Eye (tissue), 1 donor: ENCODE measurements around the gene C1orf174.

Source experiments
- DNase-seq: peaks from one replicate; pipeline ENCODE4 v3.0.0-alpha.2; 2015

Gene C1orf174

DNA sequence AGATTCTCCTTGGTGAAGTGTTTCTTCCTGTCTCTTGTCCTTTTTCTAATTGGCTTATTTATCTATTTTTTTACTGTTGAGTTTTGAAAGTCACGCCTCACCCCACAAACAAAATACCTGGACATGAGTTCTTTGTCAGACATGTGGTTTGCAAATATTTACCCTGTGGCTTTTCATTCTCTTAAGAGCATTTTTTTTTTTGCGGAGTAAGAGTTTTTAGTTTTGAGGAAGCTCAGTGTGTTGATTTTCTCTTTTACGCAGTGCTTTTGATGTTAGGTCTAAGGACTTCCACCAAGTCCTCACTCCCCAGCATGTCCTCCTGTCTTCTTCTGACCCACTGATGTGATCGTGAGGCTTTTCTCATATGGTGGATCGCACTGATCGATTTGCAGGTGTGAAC is 35.2 kb downstream of the C1orf174 start:
- no peak for DNase-seq

DNA sequence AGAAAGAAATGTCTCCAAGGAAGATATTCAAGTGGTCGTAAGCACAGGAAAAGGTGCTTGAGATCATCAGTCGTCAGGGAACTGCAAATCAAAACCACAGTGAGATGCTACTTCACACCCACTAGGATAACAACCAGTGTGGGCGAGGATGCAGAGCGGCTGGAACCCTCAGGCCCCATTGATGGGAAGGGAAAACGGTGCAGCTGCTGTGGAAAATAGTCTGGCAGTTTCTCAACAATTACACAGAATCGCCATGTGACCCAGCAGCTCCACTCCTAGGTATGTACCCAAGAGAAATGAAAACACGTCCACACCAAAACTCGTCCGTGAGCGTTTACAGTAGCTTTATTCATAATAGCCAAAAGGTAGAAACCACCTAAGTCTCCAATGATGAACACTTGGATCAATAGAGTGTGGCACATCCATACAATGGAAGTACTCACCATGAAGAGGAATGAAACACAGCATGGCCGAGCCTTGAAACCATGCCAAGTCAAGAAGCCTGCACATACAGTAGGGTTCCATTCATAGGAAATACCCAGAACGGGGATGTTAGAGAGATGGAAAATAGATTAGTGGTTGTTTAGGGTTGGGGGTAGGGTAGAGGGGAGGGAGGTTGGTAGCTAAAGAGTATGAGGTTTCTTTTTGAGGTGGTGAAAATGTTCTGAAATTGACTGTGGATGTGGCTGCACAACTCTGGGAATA is 36.7 kb downstream of the C1orf174 start:
- DNase-seq, result no peak

DNA sequence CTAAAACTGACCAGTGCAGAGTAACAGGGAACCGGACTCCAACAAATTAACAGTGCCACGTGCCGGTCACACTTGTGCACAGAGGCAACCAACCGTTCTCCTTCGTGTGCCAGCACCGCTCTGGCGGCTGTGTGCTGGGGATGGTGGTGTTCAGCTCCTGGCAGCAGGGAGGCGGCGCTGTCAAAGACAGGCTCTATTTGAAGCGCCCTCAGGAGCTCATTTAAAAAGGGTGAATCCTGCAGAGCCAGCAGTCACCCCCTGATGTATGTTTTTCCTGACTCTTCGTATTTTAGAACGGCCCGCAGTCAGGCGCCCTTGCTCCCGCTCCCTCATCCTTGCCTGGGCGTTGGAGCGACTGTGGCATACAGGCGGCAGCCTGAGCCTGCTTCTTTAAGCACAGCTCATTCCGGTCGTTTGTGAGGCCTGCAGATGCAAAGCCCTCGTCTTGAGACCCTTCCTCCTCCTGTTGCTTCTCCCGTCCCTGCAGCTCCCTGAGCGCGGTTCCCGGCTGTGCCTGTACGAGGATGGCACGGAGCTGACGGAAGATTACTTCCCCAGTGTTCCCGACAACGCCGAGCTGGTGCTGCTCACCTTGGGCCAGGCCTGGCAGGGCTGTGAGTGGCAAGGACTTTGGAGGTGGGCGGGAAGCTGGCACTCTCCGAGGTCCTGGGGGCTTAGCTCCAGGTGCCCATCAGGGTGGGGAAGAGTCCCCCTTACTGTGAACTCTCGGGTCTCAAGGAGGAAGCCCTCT is 41.7 kb downstream of the C1orf174 start:
- peak; percentile 53 for DNase-seq

DNA sequence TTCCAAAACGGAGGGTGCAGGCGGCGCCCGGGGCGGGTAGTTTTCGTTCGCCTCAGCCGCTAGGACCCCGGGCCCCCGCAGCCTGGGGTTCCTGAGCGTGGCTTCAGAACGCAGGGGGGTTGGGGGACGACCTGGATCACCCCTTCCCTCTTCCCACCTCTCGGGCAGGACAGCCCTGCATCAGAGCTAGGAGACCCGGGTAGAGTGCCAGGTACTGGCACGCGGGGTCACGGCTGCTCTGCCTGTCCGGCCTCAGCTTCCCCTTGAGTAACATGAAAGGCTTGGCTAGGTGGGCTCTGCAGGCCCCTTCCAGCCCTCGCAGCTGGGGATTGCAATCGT is 42.3 kb downstream of the C1orf174 start:
- DNase-seq, result no peak

DNA sequence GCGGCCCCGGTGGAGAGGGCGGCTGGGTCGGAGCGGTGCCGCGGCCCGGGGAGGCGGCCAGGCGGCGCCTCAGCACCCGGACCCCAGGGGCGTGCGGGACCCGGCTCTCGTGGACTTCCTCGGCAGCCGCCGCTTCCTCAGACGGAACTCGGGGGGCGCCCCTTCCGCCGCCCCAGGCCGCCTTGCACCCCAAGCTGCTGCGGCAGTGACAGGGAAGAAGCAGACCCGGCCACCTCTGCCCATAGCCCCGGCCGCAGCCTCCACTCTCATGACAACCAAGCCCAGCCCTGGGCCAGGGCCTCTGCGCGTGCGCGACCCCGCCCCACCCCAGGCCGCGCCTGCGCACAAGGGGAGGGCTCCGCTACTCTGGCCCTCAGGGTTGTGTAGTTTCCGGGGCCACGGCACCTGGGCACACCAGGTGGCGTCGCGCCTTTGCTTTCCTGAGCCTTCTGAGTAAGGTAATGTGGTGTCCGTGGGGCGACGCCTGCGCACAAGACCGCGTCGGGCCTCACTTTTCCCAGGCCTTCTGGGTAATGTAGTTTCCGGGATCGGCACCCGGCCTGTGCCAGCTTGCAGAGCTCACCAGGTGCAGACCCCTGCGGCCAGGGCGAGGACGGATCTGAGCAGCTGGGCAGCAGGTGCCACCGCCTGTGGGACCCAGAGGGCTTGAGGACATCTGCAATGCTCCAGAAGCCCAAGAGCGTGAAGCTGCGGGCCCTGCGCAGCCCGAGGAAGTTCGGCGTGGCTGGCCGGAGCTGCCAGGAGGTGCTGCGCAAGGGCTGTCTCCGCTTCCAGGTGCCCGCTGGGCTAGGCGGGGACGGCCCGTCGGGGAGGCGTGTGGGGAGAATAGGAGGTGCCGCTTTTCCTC is 42.9 kb downstream of the C1orf174 start, which contains the start of the genes CEP104 and DFFB:
TSS of gene CEP104 (minus strand) at position 289 of the 868 bp plus-strand sequence. CDS start 4,804 bp downstream, outside the sequence.
TSS of gene DFFB (plus strand) at position 554 of the 868 bp plus-strand sequence. CDS start at position 682, 128 bp downstream.
- DNase-seq, result peak; percentile 96

DNA sequence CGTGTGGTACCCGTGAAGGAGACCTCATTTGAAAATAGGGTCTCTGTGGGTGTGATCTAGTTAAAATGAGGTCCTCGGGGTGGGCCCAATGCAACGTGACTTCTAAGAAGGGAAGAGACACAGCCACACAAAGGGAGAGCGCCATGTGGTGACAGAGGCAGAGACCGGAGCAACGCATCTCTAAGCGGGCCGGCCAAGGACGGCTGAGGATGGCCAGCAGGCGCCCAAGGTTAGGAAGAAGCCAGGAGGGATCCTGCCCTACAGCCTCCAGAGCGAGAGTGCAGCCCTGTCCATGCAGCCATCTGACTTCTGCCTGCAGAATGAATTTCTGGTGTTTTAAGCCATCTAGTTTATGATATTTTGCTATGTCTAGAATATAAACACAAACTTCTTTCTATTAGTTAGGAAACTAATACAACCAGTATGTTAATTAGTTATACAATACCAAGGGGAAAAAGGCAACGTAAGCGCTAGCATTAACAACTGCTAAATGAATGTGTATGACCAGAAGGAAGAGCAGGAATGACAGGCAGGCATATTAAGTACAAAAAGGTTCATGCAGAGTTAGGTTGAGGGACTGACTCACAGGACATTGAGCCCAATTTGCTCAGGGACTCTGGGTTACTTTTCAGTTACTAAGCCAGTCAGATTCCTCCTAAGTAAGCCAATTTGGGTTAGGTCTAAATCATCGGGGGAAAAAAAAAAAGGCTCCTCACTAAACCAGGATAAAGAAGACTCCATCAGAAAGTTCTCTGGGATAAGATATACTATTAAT is 47.2 kb downstream of the C1orf174 start:
- no peak for DNase-seq

DNA sequence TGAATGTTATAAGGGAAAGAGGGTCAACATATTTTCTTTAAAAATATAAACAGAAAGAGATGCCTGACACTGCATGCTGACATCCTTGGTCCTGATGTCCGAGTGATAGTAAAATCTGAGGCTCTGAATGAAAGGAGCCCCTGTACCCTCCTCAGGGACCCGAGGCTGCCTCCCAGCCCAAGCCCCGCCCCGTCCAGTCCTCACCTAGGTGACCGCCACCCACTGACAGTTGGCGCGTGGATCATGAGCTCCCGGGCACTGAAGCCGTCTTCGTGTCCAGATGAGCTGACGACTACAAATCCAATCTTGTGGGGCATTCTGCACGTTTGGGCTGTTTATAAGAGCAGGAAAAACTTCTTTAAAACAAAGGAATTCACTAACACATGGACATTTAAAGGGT is 48.0 kb downstream of the C1orf174 start:
- DNase-seq, result no peak

DNA sequence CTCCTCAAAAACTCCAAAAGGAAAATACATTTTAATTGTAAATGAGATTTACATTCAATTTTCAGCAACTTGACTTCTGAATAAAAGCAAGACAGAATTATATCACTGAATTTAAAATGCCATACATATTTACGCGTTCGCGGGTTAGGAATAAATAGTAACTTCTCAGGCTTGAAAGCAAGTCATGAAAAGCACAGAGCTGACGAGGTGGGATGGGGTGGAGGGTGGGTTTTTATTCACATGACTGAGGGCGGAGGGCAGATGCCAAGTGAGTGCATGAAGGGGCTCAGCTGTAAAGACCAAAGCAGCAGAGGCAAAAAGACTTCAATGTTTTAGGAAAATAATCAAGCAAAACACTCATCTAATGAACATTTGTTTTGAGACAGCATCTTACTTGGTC is 48.8 kb downstream of the C1orf174 start:
- DNase-seq, result no peak

DNA sequence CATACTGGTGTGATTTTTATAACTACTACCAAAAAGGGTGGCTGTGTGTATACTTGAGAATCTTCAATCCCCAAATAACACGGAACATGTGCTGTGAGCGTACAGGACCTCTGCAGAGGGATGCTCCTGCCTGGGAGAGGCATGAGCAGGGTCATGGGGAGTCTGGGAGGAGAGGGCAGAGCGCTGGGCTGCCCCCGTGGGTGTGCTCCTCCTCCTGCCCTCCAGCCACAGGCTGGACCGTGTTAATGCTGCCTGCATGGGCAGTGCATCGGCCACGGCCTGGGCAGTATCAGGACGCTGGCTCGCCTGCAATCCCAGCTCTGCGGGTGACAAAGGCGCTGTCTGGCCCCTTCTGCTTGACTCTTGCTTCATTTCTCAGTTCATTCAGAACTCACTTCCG is 49.2 kb downstream of the C1orf174 start:
- DNase-seq, result no peak

DNA sequence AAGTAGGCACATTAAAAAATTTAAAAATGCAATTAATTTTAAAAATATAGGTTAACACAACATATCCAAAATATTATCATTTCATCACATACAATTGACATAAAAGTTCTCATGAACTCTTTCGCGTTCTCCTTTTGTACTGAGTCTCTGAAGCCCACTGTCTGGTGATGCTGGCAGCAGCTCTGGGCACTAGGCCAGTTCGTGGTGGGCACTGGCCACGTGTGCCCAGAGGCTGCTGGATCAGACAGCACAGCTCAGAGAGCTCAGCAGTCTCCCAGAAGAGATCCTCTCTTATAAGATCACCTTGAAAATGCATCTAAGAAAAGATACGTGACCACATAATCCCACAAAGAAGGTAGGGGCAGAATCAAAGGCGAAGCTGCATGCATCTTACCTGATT is 53.0 kb downstream of the C1orf174 start:
- DNase-seq, result peak; percentile 7

DNA sequence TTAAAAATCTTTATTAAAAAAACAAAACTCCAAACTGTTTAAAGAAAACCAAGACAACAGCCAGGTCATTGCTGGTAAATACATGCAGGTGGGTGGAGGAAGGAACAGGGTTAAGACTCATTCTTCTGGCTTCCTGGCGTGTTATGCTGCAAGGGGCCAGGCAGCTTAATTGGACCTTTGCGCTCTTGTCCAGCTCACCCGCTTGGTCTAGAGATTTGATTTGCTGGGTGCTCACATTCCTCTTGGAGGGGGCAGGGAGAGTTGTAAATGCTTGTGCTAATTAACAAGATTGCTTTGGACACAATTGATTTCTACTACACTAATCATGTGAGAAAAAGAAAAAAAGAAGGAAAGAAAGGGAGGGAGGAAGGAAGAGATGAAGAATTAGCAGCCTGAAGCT is 53.5 kb downstream of the C1orf174 start:
- peak; percentile 80 for DNase-seq

DNA sequence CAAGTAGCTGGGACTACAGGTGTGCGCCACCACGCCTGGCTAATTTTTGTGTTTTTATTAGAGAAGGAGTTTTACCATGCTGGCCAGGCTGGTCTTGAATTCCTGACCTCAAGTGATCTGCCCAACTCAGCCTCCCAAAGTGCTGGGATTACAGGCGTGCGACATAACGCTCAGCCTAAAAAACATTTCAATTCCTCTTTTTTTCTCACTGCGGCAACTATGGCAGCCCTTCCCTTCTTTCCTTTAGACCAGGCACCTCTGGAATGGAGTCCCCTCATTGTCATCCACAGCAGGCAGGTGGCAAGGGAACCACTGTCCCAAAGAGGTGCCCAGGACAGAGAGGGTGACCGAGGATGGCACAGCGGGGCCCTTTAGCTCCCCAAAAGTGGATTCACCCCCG is 57.2 kb downstream of the C1orf174 start:
- DNase-seq, result no peak

DNA sequence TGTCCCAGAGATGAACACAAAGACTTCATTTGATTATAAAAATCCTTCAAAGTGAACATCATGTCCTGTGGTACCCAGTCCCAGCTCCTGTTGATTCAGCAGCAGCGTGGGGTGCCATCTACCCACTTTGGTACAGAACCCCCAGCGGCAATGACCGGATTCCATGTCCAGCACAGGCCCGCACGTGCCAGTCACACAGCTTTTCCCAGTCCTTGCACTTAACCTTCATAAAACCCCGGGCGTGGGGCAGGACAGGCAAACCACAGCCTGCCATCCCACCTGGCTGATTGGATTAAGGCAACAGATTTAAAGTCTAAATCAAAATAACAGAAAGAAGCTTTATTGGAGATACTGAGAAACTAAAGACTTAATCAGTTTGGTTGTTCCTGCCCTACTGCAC is 58.6 kb downstream of the C1orf174 start:
- DNase-seq, result no peak
